Activated CD8-positive, alpha-beta memory T cell treated with anti-CD3 and anti-CD28 coated beads for 48 hours (primary cell): ENCODE results near the gene PCDHB13.

Experiments used
- DNase-seq, 3 experiments: peaks; one replicate each; pipeline ENCODE4 v3.0.0-alpha.2; 2020; ENCODE audit warnings: low read depth in 2 of 3, low spot score in 2 of 3

Gene PCDHB13

DNA sequence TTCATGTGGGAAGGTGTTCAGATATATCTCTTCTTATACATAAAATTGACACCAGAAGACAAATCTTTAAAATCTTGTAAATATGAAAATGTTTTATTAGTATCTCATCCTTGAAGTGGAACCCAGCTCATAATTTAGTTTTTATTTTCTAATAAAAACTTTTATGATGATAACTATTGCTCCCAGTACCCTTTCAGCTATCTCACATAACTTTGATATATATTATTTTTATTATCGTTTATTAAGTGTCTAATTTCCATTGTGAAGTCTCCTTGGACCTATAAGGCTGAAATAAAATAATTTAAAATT, 47.5 kb downstream of the PCDHB13 start:
- DNase-seq: no peak
